Liver (tissue), 3 donors: ENCODE data around the gene ADRA2A.

Experiments
- CTCF ChIP-seq: fragments of 150-350 bp; IDR thresholded peaks from 2 replicates; pipeline ENCODE4 v1.5.1; 2017; ENCODE audit warnings: improper control_type of control experiment, low read depth, low read length; ENCODE audit not compliant: missing input control
- GABPA ChIP-seq, 2 donors: IDR thresholded peaks in 1 of 2; conservative IDR thresholded peaks in 1 of 2; 2 replicates each; pipeline ENCODE4 v1.6.1; 2016; ENCODE audit warnings: antibody characterized with exemption in 2 of 2, mild to moderate bottlenecking in 1 of 2, moderate library complexity in 1 of 2
- REST ChIP-seq: IDR thresholded peaks from 2 replicates; pipeline ENCODE4 v1.6.1; 2016; ENCODE audit warnings: antibody characterized with exemption, mild to moderate bottlenecking
- SP1 ChIP-seq: IDR thresholded peaks from 2 replicates; pipeline ENCODE4 v1.6.1; 2018; ENCODE audit warnings: antibody characterized with exemption, mild to moderate bottlenecking
- YY1 ChIP-seq: IDR thresholded peaks from 2 replicates; pipeline ENCODE4 v1.6.1; 2016; ENCODE audit warnings: antibody characterized with exemption, mild to moderate bottlenecking
- ZBTB33 ChIP-seq: IDR thresholded peaks from 2 replicates; pipeline ENCODE4 v1.6.1; 2016; ENCODE audit warnings: antibody characterized with exemption
- donor health status: healthy.
- donor health status: healthy.

GRCh38 chr10:111130471-111130870 is 53.6 kb downstream of the ADRA2A start:
- TF ChIP-seq CTCF (no peak), REST (no peak), SP1 (no peak), ZBTB33 (no peak), GABPA (IDR thresholded peaks at IDR 0.05 in 1 of 2, conservative IDR thresholded peaks at IDR 0.05 in 1 of 2) (no peak), YY1 (no peak)
